A549 (cell line): ENCODE measurements around the gene DEUP1.

Experiments used
- ATOH8 ChIP-seq: fragments of 250-450 bp; sonication (Bioruptor Pico); IDR thresholded peaks from 2 replicates; pipeline ENCODE4 v1.5.0; 2020; ENCODE audit warnings: low read depth, mild to moderate bottlenecking, moderate library complexity
- CHD2 ChIP-seq: fragments of 150-350 bp; IDR thresholded peaks from 2 replicates; pipeline ENCODE4 v1.6.1; 2014; ENCODE audit warnings: low read length; ENCODE audit not compliant: partially characterized antibody
- KDM5A ChIP-seq: fragments of 200-600 bp; sonication (generic); IDR thresholded peaks from 2 replicates; pipeline ENCODE4 v1.6.1; 2016; ENCODE audit warnings: antibody characterized with exemption, mild to moderate bottlenecking
- MAZ ChIP-seq: fragments of 150-350 bp; IDR thresholded peaks from 2 replicates; pipeline ENCODE4 v1.6.1; 2014; ENCODE audit warnings: antibody characterized with exemption, low read depth, low read length, borderline replicate concordance
- POLR2A ChIP-seq: IDR thresholded peaks from 2 replicates; pipeline ENCODE4 v1.6.1; 2012; ENCODE audit warnings: mild to moderate bottlenecking, low read length
- POLR2AphosphoS2 ChIP-seq: conservative IDR thresholded peaks from 2 replicates; pipeline ENCODE4 v1.6.1; 2012; ENCODE audit warnings: low read length, improper control_type of control experiment, inconsistent platforms
- RAD21 ChIP-seq, 2 experiments: fragments of >200 bp in 1 of 2; sonication (Bioruptor Twin) in 1 of 2; formaldehyde crosslinking in 1 of 2; IDR thresholded peaks in 1 of 2; conservative IDR thresholded peaks in 1 of 2; 2 replicates in 1 of 2; 3 replicates in 1 of 2; pipeline ENCODE4 v1.6.1; 2012 to 2018; ENCODE audit warnings: inconsistent platforms in 1 of 2
- SMC3 ChIP-seq: fragments of >200 bp; sonication (Bioruptor Twin); formaldehyde crosslinking; IDR thresholded peaks from 3 replicates; pipeline ENCODE4 v1.6.1; 2018; ENCODE audit warnings: inconsistent platforms
- USF2 ChIP-seq: fragments of 450-650 bp; IDR thresholded peaks from 2 replicates; pipeline ENCODE4 v1.6.1; 2014; ENCODE audit warnings: antibody characterized with exemption
- TF ChIP-seq, protein P1 (sequence below): fragments of >200 bp; sonication (Bioruptor Twin); formaldehyde crosslinking; IDR thresholded peaks from 3 replicates; pipeline ENCODE4 v1.5.1; 2016

- TF ChIP-seq, protein P1, sequence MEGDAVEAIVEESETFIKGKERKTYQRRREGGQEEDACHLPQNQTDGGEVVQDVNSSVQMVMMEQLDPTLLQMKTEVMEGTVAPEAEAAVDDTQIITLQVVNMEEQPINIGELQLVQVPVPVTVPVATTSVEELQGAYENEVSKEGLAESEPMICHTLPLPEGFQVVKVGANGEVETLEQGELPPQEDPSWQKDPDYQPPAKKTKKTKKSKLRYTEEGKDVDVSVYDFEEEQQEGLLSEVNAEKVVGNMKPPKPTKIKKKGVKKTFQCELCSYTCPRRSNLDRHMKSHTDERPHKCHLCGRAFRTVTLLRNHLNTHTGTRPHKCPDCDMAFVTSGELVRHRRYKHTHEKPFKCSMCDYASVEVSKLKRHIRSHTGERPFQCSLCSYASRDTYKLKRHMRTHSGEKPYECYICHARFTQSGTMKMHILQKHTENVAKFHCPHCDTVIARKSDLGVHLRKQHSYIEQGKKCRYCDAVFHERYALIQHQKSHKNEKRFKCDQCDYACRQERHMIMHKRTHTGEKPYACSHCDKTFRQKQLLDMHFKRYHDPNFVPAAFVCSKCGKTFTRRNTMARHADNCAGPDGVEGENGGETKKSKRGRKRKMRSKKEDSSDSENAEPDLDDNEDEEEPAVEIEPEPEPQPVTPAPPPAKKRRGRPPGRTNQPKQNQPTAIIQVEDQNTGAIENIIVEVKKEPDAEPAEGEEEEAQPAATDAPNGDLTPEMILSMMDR = no peak
- no peak for TF ChIP-seq RAD21 (conservative IDR thresholded peaks at IDR 0.05 in 1 of 2, IDR thresholded peaks at IDR 0.05 in 1 of 2)
- TF ChIP-seq POLR2A = no peak
- TF ChIP-seq SMC3 = no peak
- TF ChIP-seq KDM5A = no peak
- no peak for TF ChIP-seq POLR2AphosphoS2
- TF ChIP-seq MAZ = no peak
- TF ChIP-seq ATOH8 = no peak
- TF ChIP-seq CHD2 = no peak
- TF ChIP-seq USF2 = no peak
These were observed 150.2 kb downstream of the DEUP1 start for GRCh38 chr11:93480756-93481155.
